Central memory CD8-positive, alpha-beta T cell (primary cell): Measurements from ENCODE around the gene MRPS27.

Experiments
- ATAC-seq: fragments of 150-1000 bp; cut with Tn5 transposase; replicated peaks from 2 replicates; pipeline ENCODE4 v1.10.0; 2022; ENCODE audit warnings: mild to moderate bottlenecking, moderate FRiP score, moderate number of reproducible peaks; ENCODE audit not compliant: poor library complexity, severe bottlenecking; ENCODE audit errors: extremely low read depth
- DNase-seq, 2 donors: peaks; one replicate each; pipeline ENCODE4 v3.0.0; 2021; ENCODE audit warnings: low spot score in 2 of 2
- H3K27ac Mint-ChIP-seq: one replicate; pipeline ENCODE4 v1.8.0; 2022; ENCODE audit warnings: low read depth, mild to moderate bottlenecking, moderate library complexity, mixed read lengths
- H3K27me3 Mint-ChIP-seq: one replicate; pipeline ENCODE4 v1.8.0; 2022; ENCODE audit warnings: mixed read lengths
- H3K36me3 Mint-ChIP-seq: one replicate; pipeline ENCODE4 v1.8.0; 2022; ENCODE audit warnings: mild to moderate bottlenecking, moderate library complexity, mixed read lengths; ENCODE audit not compliant: insufficient read depth
- H3K4me1 Mint-ChIP-seq: one replicate; pipeline ENCODE4 v1.8.0; 2022; ENCODE audit warnings: mixed read lengths
- H3K4me3 Mint-ChIP-seq: one replicate; pipeline ENCODE4 v1.8.0; 2022; ENCODE audit warnings: mild to moderate bottlenecking, moderate library complexity, mixed read lengths
- H3K9me3 Mint-ChIP-seq: one replicate; pipeline ENCODE4 v1.8.0; 2022; ENCODE audit warnings: mixed read lengths

MRPS27 gene

GRCh38 chr5:72191404-72191803 lies 128.6 kb downstream of the MRPS27 start:
- Mint-ChIP-seq H3K4me3 (no peak overlapping the region), H3K27ac (no peak overlapping the region), H3K36me3 (peaks cover 6% of the 10 kb centered on the region), H3K4me1 (peaks cover 29% of the 10 kb centered on the region), H3K9me3 (peaks cover 8% of the 10 kb centered on the region), H3K27me3 (peaks cover 58% of the 10 kb centered on the region)
- ATAC-seq (no peak), DNase-seq (no peak)

DNA sequence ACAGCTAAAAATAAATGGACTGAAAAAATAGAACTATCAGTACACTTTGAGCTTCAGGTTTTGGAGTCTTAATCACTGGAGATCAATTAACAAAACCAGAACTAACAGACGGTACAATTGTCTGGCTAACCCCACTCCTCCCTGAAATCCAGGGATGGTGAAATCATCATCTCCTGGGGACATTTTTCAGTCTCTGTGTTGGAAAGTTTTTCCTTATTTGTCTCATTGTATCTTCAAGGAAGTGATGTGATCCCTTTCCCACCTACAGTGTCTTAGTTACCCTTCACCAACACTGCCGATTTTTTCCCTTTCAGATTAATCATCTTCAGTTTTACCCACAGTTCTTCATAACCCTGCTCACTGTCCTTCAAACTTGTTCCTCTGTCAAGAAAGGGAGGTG lies 130.9 kb downstream of the MRPS27 start:
- DNase-seq (no peak), ATAC-seq (no peak)
- Mint-ChIP-seq H3K4me1 (peaks cover 7% of the 10 kb centered on the region), H3K4me3 (no peak overlapping the region), H3K36me3 (peaks cover 3% of the 10 kb centered on the region), H3K27ac (no peak overlapping the region), H3K27me3 (peaks cover 58% of the 10 kb centered on the region), H3K9me3 (no peaks in the 10 kb centered on the region)

GRCh38 chr5:72188166-72188565 lies 131.9 kb downstream of the MRPS27 start:
- Mint-ChIP-seq H3K27ac (no peak overlapping the region), H3K27me3 (peaks cover 58% of the 10 kb centered on the region), H3K4me1 (no peaks in the 10 kb centered on the region), H3K4me3 (no peak overlapping the region), H3K36me3 (peaks cover 3% of the 10 kb centered on the region), H3K9me3 (no peaks in the 10 kb centered on the region)
- no peak for DNase-seq
- ATAC-seq: no peak

DNA sequence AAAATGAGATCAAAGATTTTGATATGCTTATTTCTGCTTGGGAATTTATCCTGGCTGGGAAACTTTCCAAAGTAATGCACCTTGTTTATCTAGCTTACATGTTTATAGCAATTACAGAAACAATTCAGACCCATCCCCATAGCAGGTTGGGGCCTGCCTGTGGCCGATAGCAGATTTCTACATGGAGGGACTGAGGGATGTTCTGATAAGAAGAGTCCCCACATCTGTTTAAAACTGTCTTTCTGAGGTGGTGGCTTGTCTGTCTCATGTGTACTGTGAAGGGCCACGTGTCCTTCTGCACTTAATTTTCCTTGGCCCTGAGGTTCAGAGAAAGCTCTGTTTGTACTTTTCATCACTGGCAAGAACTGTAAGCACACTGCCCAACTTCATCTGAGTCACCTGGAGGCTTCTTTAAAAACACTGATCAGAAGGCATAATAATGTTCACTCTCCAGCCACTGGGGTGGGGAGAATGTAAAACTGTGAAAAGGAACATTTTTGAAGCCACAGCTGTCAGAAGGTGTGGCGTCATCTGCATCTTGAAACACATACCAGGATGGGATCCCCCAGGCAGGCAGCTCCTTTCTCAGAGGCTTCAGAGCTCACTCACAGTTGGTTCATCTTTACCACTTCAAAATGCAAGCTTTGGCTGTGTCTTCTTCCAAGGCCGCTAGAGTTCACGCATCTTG lies 132.5 kb downstream of the MRPS27 start:
- no peaks in the 10 kb centered on the region for H3K4me1 Mint-ChIP-seq
- peaks cover 58% of the 10 kb centered on the region for H3K27me3 Mint-ChIP-seq
- peaks cover 3% of the 10 kb centered on the region for H3K36me3 Mint-ChIP-seq
- H3K27ac Mint-ChIP-seq: no peak overlapping the region
- H3K9me3 Mint-ChIP-seq: no peaks in the 10 kb centered on the region
- ATAC-seq (no peak), DNase-seq (no peak)
- no peak overlapping the region for H3K4me3 Mint-ChIP-seq

- Mint-ChIP-seq H3K4me3 (no peak overlapping the region), H3K27ac (no peak overlapping the region), H3K4me1 (no peaks in the 10 kb centered on the region), H3K36me3 (no peaks in the 10 kb centered on the region), H3K9me3 (no peaks in the 10 kb centered on the region), H3K27me3 (peaks cover 66% of the 10 kb centered on the region)
- DNase-seq (no peak), ATAC-seq (no peak)
Observed at GRCh38 chr5:72185496-72186329, 134.3 kb downstream of the MRPS27 start.

- no peak overlapping the region for H3K4me3 Mint-ChIP-seq
- no peaks in the 10 kb centered on the region for H3K36me3 Mint-ChIP-seq
- no peaks in the 10 kb centered on the region for H3K9me3 Mint-ChIP-seq
- ATAC-seq (no peak), DNase-seq (no peak)
- H3K27ac Mint-ChIP-seq: no peak overlapping the region
- H3K27me3 Mint-ChIP-seq: peaks cover 75% of the 10 kb centered on the region
- H3K4me1 Mint-ChIP-seq: no peaks in the 10 kb centered on the region
Observed at GRCh38 chr5:72184408-72184807, 135.6 kb downstream of the MRPS27 start.

DNA sequence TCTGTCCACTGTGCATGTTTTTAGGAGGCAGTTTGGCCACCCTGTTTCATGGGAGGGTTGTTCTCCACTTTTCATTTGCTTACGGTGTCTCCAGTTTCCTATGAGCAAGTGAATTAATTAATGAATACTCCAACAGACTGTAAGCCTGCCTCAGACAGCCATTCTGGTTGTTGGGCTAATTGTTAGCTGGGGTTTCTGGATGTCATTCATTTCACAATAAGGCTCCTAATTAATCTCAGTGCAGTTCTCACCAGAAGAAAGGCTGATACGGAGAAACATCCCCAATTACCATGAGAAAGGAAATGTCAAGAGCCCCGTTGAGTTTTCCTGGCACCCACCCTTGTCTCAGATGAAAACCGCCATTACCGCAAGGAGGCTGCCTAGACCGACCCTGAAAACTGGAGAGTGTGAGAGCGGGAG lies 136.9 kb downstream of the MRPS27 start:
- DNase-seq: no peak
- H3K36me3 Mint-ChIP-seq: no peaks in the 10 kb centered on the region
- no peak for ATAC-seq
- no peak overlapping the region for H3K4me3 Mint-ChIP-seq
- H3K27ac Mint-ChIP-seq: no peak overlapping the region
- no peaks in the 10 kb centered on the region for H3K9me3 Mint-ChIP-seq
- no peaks in the 10 kb centered on the region for H3K4me1 Mint-ChIP-seq
- H3K27me3 Mint-ChIP-seq: peaks cover 88% of the 10 kb centered on the region

DNA sequence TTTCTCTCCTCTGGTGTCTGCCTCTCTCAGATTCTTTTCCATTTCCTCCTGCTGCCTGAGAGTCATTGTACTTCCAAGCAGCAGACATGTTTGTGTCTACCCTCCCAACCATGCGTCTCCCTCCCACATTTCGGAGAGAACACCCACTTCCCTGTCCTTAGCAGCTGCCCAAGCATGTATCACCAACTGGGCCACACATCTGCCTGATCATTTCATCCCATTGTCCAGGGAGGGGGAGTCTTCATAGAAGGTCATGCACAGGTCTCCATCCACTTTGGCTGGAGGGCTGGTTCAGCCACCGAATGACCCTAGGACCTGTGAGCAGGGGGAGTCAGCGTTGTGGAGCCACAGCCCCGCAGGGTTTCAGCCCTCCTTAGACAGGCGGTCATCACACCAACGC lies 137.4 kb downstream of the MRPS27 start:
- no peak for DNase-seq
- Mint-ChIP-seq H3K27ac (no peak overlapping the region), H3K27me3 (peaks cover 92% of the 10 kb centered on the region), H3K9me3 (no peaks in the 10 kb centered on the region), H3K4me3 (no peak overlapping the region), H3K36me3 (no peaks in the 10 kb centered on the region), H3K4me1 (no peaks in the 10 kb centered on the region)
- no peak for ATAC-seq

GRCh38 chr5:72180925-72181324 lies 139.1 kb downstream of the MRPS27 start:
- H3K36me3 Mint-ChIP-seq: no peaks in the 10 kb centered on the region
- no peak overlapping the region for H3K27ac Mint-ChIP-seq
- no peak overlapping the region for H3K4me3 Mint-ChIP-seq
- H3K27me3 Mint-ChIP-seq: peaks cover 100% of the 10 kb centered on the region
- ATAC-seq: no peak
- no peaks in the 10 kb centered on the region for H3K9me3 Mint-ChIP-seq
- H3K4me1 Mint-ChIP-seq: no peaks in the 10 kb centered on the region
- DNase-seq: no peak

DNA sequence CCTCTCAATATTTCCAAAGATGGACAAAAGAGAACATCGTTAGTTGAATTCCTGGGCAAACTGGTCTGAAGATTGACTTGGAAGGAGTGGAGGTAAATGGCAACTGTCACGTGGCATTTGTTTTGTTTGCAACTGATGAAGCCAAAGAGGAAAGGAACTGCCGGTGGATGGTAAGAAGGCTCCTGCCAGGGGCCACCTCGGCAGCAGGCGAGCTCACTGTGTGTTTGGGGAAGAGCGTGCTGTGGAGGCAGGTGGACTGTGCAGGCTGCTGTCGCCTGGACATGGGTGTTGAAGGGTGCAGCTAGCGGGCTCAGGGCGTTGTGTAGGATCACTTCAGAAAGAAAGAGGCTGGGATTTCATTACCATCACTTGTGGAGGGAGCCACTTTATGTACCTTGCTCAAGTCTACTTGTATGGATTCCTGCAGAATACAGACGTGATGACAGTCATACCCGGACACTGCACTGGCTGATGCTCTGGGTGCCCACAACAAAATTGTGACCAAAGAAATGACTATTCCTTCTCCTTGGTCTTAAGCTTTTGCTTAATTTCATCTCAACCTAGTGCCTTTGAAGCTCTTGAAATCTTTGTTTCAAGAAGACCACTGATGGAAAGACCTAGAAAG lies 140.1 kb downstream of the MRPS27 start:
- Mint-ChIP-seq H3K27ac (no peak overlapping the region), H3K4me1 (no peaks in the 10 kb centered on the region), H3K27me3 (peaks cover 100% of the 10 kb centered on the region), H3K9me3 (no peaks in the 10 kb centered on the region), H3K36me3 (no peaks in the 10 kb centered on the region), H3K4me3 (no peak overlapping the region)
- DNase-seq: no peak
- ATAC-seq: no peak

DNA sequence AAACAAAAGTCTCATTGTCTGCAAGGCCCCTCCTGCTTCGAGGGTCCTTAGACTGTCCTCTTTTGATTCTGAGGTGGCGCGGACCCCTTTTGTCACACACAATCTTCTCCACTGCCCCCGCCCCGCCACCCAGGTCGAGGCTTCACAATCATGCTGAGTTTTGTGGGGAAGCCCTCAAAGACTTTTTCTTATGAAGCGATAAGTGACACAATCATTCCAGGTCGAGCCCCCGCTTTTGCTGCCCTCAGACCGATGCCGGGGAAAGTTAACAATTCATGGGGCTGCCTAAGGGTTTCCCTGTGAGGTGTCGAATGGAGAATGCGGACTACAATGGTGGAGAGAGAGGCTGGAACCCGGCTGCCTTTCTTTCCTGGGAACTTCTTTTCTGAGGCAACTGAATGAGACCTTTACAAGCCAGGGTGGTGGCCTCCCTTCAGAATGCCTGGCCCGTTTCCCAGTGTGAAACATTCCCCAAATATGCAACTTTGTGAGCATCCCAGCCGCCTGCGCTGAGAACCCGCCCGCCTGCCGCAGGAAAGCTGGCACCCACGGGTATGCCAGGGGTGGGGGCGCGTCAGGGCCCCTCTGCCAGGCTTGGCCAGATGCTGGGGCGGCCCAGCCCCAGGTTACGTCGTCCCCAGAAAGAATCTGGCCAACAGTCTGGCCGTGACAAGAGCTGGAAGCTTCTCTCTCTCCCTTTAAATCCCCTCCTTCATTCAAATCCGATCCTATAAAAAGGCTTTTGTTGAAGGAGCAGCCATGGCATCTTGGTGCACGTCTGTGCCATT lies 140.8 kb downstream of the MRPS27 start:
- no peak overlapping the region for H3K4me3 Mint-ChIP-seq
- no peaks in the 10 kb centered on the region for H3K9me3 Mint-ChIP-seq
- no peak overlapping the region for H3K27ac Mint-ChIP-seq
- no peaks in the 10 kb centered on the region for H3K4me1 Mint-ChIP-seq
- H3K27me3 Mint-ChIP-seq: peaks cover 97% of the 10 kb centered on the region
- DNase-seq (no peak), ATAC-seq (no peak)
- no peaks in the 10 kb centered on the region for H3K36me3 Mint-ChIP-seq

DNA sequence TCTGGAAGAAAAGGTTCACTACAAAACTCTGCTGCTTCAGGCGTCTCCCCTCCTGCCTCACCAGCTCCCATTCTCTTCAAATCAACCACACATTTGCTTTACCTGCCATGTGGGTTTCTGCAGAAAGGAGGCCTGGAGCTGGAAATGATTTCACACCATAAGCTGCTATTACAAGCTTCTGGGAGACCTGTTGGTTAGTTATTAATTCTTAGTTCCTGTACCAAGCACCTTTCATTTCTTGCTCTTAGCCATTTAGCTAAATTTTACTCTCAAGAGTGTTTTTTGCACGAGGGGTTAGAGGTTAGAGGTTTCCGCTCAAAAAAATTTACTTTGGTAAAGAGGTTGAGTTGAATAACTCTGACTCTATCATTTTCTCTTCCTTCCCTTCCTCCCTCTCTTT lies 142.5 kb downstream of the MRPS27 start:
- Mint-ChIP-seq H3K27me3 (peaks cover 93% of the 10 kb centered on the region), H3K27ac (no peak overlapping the region), H3K4me1 (no peaks in the 10 kb centered on the region), H3K36me3 (no peaks in the 10 kb centered on the region), H3K4me3 (no peak overlapping the region), H3K9me3 (no peaks in the 10 kb centered on the region)
- DNase-seq: no peak
- ATAC-seq: no peak
